Esophagus muscularis mucosa (tissue), 4 donors: ENCODE measurements around the gene ATP5F1E. TPM values are rescaled to one million over a fixed set of nuclear protein-coding genes. Genes with fewer than 3 reads are reported as not detected.

Experiments used
- DNase-seq: peaks from one replicate; pipeline ENCODE4 v3.0.0-alpha.2; 2017; ENCODE audit errors: extremely low spot score
- H3K27ac ChIP-seq, 4 donors: fragments of 200-600 bp; sonication (generic); replicated peaks in 1 of 4; 1 replicate in 3 of 4; 2 replicates in 1 of 4; pipeline ENCODE4 v1.5.1; 2016 to 2019; ENCODE audit warnings: mild to moderate bottlenecking in 1 of 4
- H3K27me3 ChIP-seq, 4 donors: fragments of 200-600 bp; sonication (generic); one replicate each; pipeline versions ENCODE4 v1.5.1 to v1.6.0; 2016 to 2019
- H3K36me3 ChIP-seq, 4 donors: fragments of 200-600 bp; sonication (generic); one replicate each; pipeline ENCODE4 v1.5.1; 2016 to 2019
- H3K4me1 ChIP-seq, 4 donors: fragments of 200-600 bp; sonication (generic); one replicate each; pipeline ENCODE4 v1.5.1; 2016 to 2019
- H3K4me3 ChIP-seq, 4 donors: fragments of 200-600 bp; sonication (generic); 1 replicate in 2 of 4; 2 replicates in 2 of 4; pipeline ENCODE4 v1.5.1; 2016 to 2019; ENCODE audit warnings: mild to moderate bottlenecking in 4 of 4, moderate library complexity in 1 of 4
- H3K9me3 ChIP-seq, 4 donors: fragments of 200-600 bp; sonication (generic); 1 replicate in 3 of 4; 2 replicates in 1 of 4; pipeline ENCODE4 v1.5.1; 2016 to 2019
- CTCF ChIP-seq, 3 experiments: fragments of 200-600 bp in 2 of 3; fragments of 450-650 bp in 1 of 3; sonication (generic) in 2 of 3; IDR thresholded peaks; one replicate each; pipeline ENCODE4 v1.5.1; 2017 to 2019; ENCODE audit warnings: antibody characterized with exemption in 3 of 3, mild to moderate bottlenecking in 2 of 3, moderate library complexity in 1 of 3
- EP300 ChIP-seq: sonication (generic); formaldehyde crosslinking; IDR thresholded peaks from one replicate; pipeline ENCODE4 v1.6.1; 2017; ENCODE audit warnings: antibody characterized with exemption
- POLR2A ChIP-seq: fragments of 450-650 bp; IDR thresholded peaks from one replicate; pipeline ENCODE4 v1.6.1; 2017; ENCODE audit warnings: antibody characterized with exemption, moderate library complexity, mild to moderate bottlenecking, low read depth
- POLR2AphosphoS5 ChIP-seq, 2 donors: sonication (generic); formaldehyde crosslinking; IDR thresholded peaks; one replicate each; pipeline ENCODE4 v1.6.1; 2017; ENCODE audit warnings: antibody characterized with exemption in 2 of 2
- WGBS: methylation state at CpG from one replicate; pipeline ENCODE4 v1.1.5; 2018; 5-methylcytosine and 5-hydroxymethylcytosine counted together
- intact Hi-C: fragments of 100-400 bp; cut with DNase I; formaldehyde crosslinking; loops from one replicate; pipeline ENCODE4 v1.15.1; 2023
- total RNA-seq, 4 donors: library from RNA; depleted of rRNA; stranded (reverse); fragments of >200 nt; gene quantifications; one replicate each; pipeline versions ENCODE4 v1.1.0 to v1.2.1, GENCODE V29; 2016

Gene ATP5F1E
- total RNA-seq, 4 donors from 2014 or later = 30.8 to 44.0 (median 37.2) TPM

DNA sequence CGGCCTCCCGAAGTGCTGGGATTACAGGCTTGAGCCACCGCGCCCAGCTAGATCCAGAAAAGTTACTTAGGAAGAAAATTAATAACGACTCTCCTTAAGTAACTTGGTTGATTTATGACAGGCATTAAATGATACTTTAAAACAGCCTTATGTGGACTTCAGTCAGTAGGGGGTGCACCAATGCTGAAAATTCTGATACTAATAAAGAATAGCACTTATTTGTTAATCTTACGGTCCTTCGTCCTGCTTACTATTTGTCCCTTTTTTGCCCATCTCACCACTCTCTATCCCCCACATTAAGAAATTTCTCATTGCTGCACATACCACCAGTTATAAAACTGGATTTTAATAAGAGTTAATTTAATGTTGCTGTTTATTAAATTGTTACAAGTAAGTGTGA, 23.2 kb upstream of the ATP5F1E start:
- H3K27ac ChIP-seq = no peak overlapping the region
- H3K9me3 ChIP-seq = no peaks in the 10 kb centered on the region
- H3K4me1 ChIP-seq = no peaks in the 10 kb centered on the region
- peaks cover 0 to 18% (median 0%) of the 10 kb centered on the region in 4 donors for H3K27me3 ChIP-seq
- no peak for DNase-seq
- intact Hi-C loops = no loop called here
- 72% methylated on average over 7 of the region's 7 CpGs for WGBS
- H3K4me3 ChIP-seq = no peak overlapping the region
- H3K36me3 ChIP-seq = no peaks in the 10 kb centered on the region
- TF ChIP-seq EP300 = no peak
- peak in 2 of 3 experiments; percentile 16 to 18 for TF ChIP-seq CTCF (IDR thresholded peaks at IDR 0.05)

- 61% methylated on average over 6 of the region's 6 CpGs for WGBS
- no peaks in the 10 kb centered on the region for H3K9me3 ChIP-seq
- no peaks in the 10 kb centered on the region for H3K4me1 ChIP-seq
- no peaks in the 10 kb centered on the region for H3K36me3 ChIP-seq
- intact Hi-C loops = no loop called here
- no peak overlapping the region for H3K27ac ChIP-seq
- DNase-seq = no peak
- TF ChIP-seq CTCF (IDR thresholded peaks at IDR 0.05) (no peak), EP300 (no peak)
- H3K4me3 ChIP-seq = no peak overlapping the region
- H3K27me3 ChIP-seq = peaks cover 0 to 18% (median 0%) of the 10 kb centered on the region in 4 donors
These were observed 19.6 kb upstream of the ATP5F1E start for GRCh38 chr20:59051666-59052185.

DNA sequence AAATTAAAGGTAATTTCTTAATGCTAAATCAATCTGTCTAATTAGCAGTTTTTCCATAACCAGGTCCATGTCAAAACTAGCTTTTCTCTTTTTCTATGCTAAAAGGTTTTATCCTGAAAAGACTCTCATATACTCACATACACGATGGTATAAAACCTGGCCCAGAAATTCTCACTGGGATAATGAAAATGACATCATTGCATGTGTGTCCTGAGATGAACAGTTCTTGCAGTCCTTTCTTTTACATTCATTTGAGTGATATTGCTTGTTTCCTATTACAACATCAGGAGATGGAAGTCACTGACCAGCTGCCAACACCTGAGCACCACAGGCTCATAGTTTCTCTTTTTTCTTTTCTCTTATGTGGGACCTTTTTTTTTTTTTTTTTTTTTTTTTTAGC, 18.3 kb upstream of the ATP5F1E start:
- intact Hi-C loops = no loop called here
- WGBS = 64% methylated on average over 1 of the region's 1 CpG

GRCh38 chr20:59048681-59049030, 16.5 kb upstream of the ATP5F1E start:
- TF ChIP-seq POLR2A (no peak), CTCF (IDR thresholded peaks at IDR 0.05) (no peak), EP300 (no peak), POLR2AphosphoS5 (IDR thresholded peaks at IDR 0.05) (no peak)
- Histone ChIP-seq H3K4me3 (no peak overlapping the region), H3K27me3 (peaks cover 0 to 18% (median 0%) of the 10 kb centered on the region in 4 donors), H3K36me3 (no peaks in the 10 kb centered on the region), H3K9me3 (no peaks in the 10 kb centered on the region), H3K4me1 (peaks cover 0 to 3% (median 0%) of the 10 kb centered on the region in 4 donors), H3K27ac (no peak overlapping the region)
- WGBS = 84% methylated on average over 2 of the region's 2 CpGs
- DNase-seq = no peak
- intact Hi-C loops = no loop called here

More for the DNA sequence above, 18.3 kb upstream of the ATP5F1E start:
- TF ChIP-seq EP300 = no peak
- no peak for TF ChIP-seq POLR2A
- no peak for TF ChIP-seq POLR2AphosphoS5 (IDR thresholded peaks at IDR 0.05)
- no peak for DNase-seq
- H3K36me3 ChIP-seq = no peaks in the 10 kb centered on the region
- H3K27ac ChIP-seq = no peak overlapping the region
- no peak overlapping the region for H3K4me3 ChIP-seq
- H3K27me3 ChIP-seq = peaks cover 0 to 18% (median 0%) of the 10 kb centered on the region in 4 donors
- H3K4me1 ChIP-seq = no peaks in the 10 kb centered on the region
- H3K9me3 ChIP-seq = no peaks in the 10 kb centered on the region

- H3K4me3 ChIP-seq = no peak overlapping the region
- intact Hi-C loops = no loop called here
- TF ChIP-seq CTCF (IDR thresholded peaks at IDR 0.05) = no peak
- no peak for TF ChIP-seq EP300
- no peak for TF ChIP-seq POLR2A
- no peak for TF ChIP-seq POLR2AphosphoS5 (IDR thresholded peaks at IDR 0.05)
- no peaks in the 10 kb centered on the region for H3K9me3 ChIP-seq
- no peaks in the 10 kb centered on the region for H3K36me3 ChIP-seq
- 86% methylated on average over 5 of the region's 5 CpGs for WGBS
- peaks cover 4 to 9% (median 5%) of the 10 kb centered on the region in 4 donors for H3K4me1 ChIP-seq
- DNase-seq = no peak
- peaks cover 0 to 18% (median 0%) of the 10 kb centered on the region in 4 donors for H3K27me3 ChIP-seq
- H3K27ac ChIP-seq = no peak overlapping the region
These were observed 16.0 kb upstream of the ATP5F1E start for GRCh38 chr20:59047938-59048680.
